CD4-positive, CD25-positive, alpha-beta regulatory T cell (primary cell): ENCODE measurements around the gene CNTNAP2. TPM values are rescaled to one million over a fixed set of nuclear protein-coding genes. Genes with fewer than 3 reads are reported as not detected.

Experiments
- ATAC-seq, 2 donors: fragments of 150-1000 bp; cut with Tn5 transposase; one replicate each; pipeline ENCODE4 v1.10.0; 2021; ENCODE audit warnings: low read depth in 2 of 2, moderate number of reproducible peaks in 2 of 2, moderate library complexity in 1 of 2
- DNase-seq, 3 donors: peaks; one replicate each; pipeline versions ENCODE4 v3.0.0 to v3.0.0-alpha.2; 2012 to 2022; ENCODE audit warnings: mixed read lengths in 1 of 3
- H3K27ac ChIP-seq: one replicate; pipeline ENCODE4 v1.7.0; 2013; ENCODE audit warnings: mild to moderate bottlenecking, low read length; ENCODE audit not compliant: insufficient read depth, poor library complexity, severe bottlenecking
- H3K27me3 ChIP-seq: one replicate; pipeline ENCODE4 v1.7.0; 2013; ENCODE audit warnings: low read length; ENCODE audit not compliant: control insufficient read depth, insufficient read depth
- H3K36me3 ChIP-seq: one replicate; pipeline ENCODE4 v1.7.0; 2013; ENCODE audit warnings: mild to moderate bottlenecking, low read length, moderate library complexity; ENCODE audit not compliant: control insufficient read depth, insufficient read depth
- H3K4me1 ChIP-seq: 2 replicates; pipeline ENCODE4 v1.7.0; 2013; ENCODE audit warnings: mild to moderate bottlenecking, low read length; ENCODE audit not compliant: insufficient read depth, control insufficient read depth, poor library complexity, severe bottlenecking
- H3K4me3 ChIP-seq: one replicate; pipeline ENCODE4 v1.7.0; 2013; ENCODE audit warnings: low read depth, mild to moderate bottlenecking, low read length, moderate library complexity
- H3K9me3 ChIP-seq, 2 experiments: 1 replicate in 1 of 2; 2 replicates in 1 of 2; pipeline ENCODE4 v1.7.0; 2013; ENCODE audit warnings: low read length in 2 of 2, mild to moderate bottlenecking in 1 of 2, moderate library complexity in 1 of 2; ENCODE audit not compliant: control insufficient read depth in 2 of 2
- H3K27ac Mint-ChIP-seq, 3 donors: one replicate each; pipeline ENCODE4 v1.8.0; 2020 to 2022; ENCODE audit warnings: mild to moderate bottlenecking in 3 of 3, mixed read lengths in 3 of 3, moderate library complexity in 2 of 3
- H3K27me3 Mint-ChIP-seq: one replicate; pipeline ENCODE4 v1.8.0; 2022; ENCODE audit warnings: mild to moderate bottlenecking, mixed read lengths
- H3K36me3 Mint-ChIP-seq: one replicate; pipeline ENCODE4 v1.8.0; 2020; ENCODE audit warnings: mixed read lengths
- H3K4me1 Mint-ChIP-seq, 4 donors: one replicate each; pipeline ENCODE4 v1.8.0; 2020 to 2022; ENCODE audit warnings: mixed read lengths in 4 of 4, mild to moderate bottlenecking in 1 of 4
- H3K4me3 Mint-ChIP-seq, 4 donors: one replicate each; pipeline ENCODE4 v1.8.0; 2020 to 2022; ENCODE audit warnings: mild to moderate bottlenecking in 4 of 4, mixed read lengths in 4 of 4, moderate library complexity in 3 of 4
- H3K9me3 Mint-ChIP-seq, 7 donors: one replicate each; pipeline ENCODE4 v1.8.0; 2020 to 2022; ENCODE audit warnings: mixed read lengths in 7 of 7, mild to moderate bottlenecking in 3 of 7, moderate library complexity in 2 of 7
- polyA plus RNA-seq, 4 donors: library from polyadenylated mRNA; unstranded; fragments of 300-500 nt; fragmentation: Illumina TruSeq; gene quantifications; one replicate each; pipeline ENCODE4 v1.2.3, GENCODE V29; 2021
- total RNA-seq: library from RNA; stranded (reverse); gene quantifications from one replicate; pipeline ENCODE4 v1.2.3, GENCODE V29; 2022

The CNTNAP2 gene
- total and polyA plus RNA-seq, 5 donors from 2014 or later, result 0.02 to 0.15 TPM; not detected in 3

- no peak for ATAC-seq
- Mint-ChIP-seq H3K27me3 (no peaks in the 10 kb centered on the region), H3K4me1 (no peaks in the 10 kb centered on the region), H3K27ac (no peak overlapping the region), H3K9me3 (peaks cover 2 to 18% (median 8%) of the 10 kb centered on the region in 7 donors), H3K4me3 (no peak overlapping the region), H3K36me3 (no peaks in the 10 kb centered on the region)
- Histone ChIP-seq H3K4me1 (no peaks in the 10 kb centered on the region), H3K9me3 (no peaks in the 10 kb centered on the region), H3K4me3 (no peak overlapping the region), H3K36me3 (no peaks in the 10 kb centered on the region), H3K27ac (no peak overlapping the region), H3K27me3 (no peaks in the 10 kb centered on the region)
- DNase-seq, result no peak
Measured at GRCh38 chr7:146656988-146657387, 540.4 kb downstream of the CNTNAP2 start.

- Mint-ChIP-seq H3K27ac (no peak overlapping the region), H3K36me3 (no peaks in the 10 kb centered on the region), H3K4me3 (no peak overlapping the region), H3K4me1 (no peaks in the 10 kb centered on the region), H3K9me3 (peaks cover 2 to 17% (median 6%) of the 10 kb centered on the region in 7 donors), H3K27me3 (no peaks in the 10 kb centered on the region)
- Histone ChIP-seq H3K4me1 (no peaks in the 10 kb centered on the region), H3K9me3 (no peaks in the 10 kb centered on the region), H3K4me3 (no peak overlapping the region), H3K36me3 (no peaks in the 10 kb centered on the region), H3K27me3 (no peaks in the 10 kb centered on the region), H3K27ac (no peak overlapping the region)
- ATAC-seq, result no peak
- DNase-seq, result no peak
Measured at GRCh38 chr7:146658604-146659003, 542.0 kb downstream of the CNTNAP2 start.

GRCh38 chr7:146659732-146660131 lies 543.1 kb downstream of the CNTNAP2 start:
- ATAC-seq, result no peak
- Histone ChIP-seq H3K9me3 (no peaks in the 10 kb centered on the region), H3K36me3 (no peaks in the 10 kb centered on the region), H3K27ac (no peak overlapping the region), H3K4me3 (no peak overlapping the region), H3K27me3 (no peaks in the 10 kb centered on the region), H3K4me1 (no peaks in the 10 kb centered on the region)
- H3K4me3 Mint-ChIP-seq, result no peak overlapping the region
- H3K4me1 Mint-ChIP-seq, result no peaks in the 10 kb centered on the region
- H3K36me3 Mint-ChIP-seq, result no peaks in the 10 kb centered on the region
- peaks cover 2 to 17% (median 5%) of the 10 kb centered on the region in 7 donors for H3K9me3 Mint-ChIP-seq
- H3K27me3 Mint-ChIP-seq, result no peaks in the 10 kb centered on the region
- no peak for DNase-seq
- no peak overlapping the region for H3K27ac Mint-ChIP-seq

- Histone ChIP-seq H3K27ac (no peak overlapping the region), H3K4me1 (no peaks in the 10 kb centered on the region), H3K4me3 (no peak overlapping the region), H3K27me3 (no peaks in the 10 kb centered on the region), H3K9me3 (no peaks in the 10 kb centered on the region), H3K36me3 (no peaks in the 10 kb centered on the region)
- H3K36me3 Mint-ChIP-seq, result no peaks in the 10 kb centered on the region
- ATAC-seq (no peak), DNase-seq (no peak)
- no peaks in the 10 kb centered on the region for H3K27me3 Mint-ChIP-seq
- H3K27ac Mint-ChIP-seq, result no peak overlapping the region
- no peaks in the 10 kb centered on the region for H3K4me1 Mint-ChIP-seq
- peaks cover 2 to 14% (median 5%) of the 10 kb centered on the region in 7 donors for H3K9me3 Mint-ChIP-seq
- H3K4me3 Mint-ChIP-seq, result no peak overlapping the region
Measured at GRCh38 chr7:146660839-146661238, 544.2 kb downstream of the CNTNAP2 start.

- no peak overlapping the region for H3K27ac Mint-ChIP-seq
- no peaks in the 10 kb centered on the region for H3K9me3 ChIP-seq
- no peak overlapping the region for H3K4me3 Mint-ChIP-seq
- H3K27me3 ChIP-seq, result no peaks in the 10 kb centered on the region
- H3K27ac ChIP-seq, result no peak overlapping the region
- no peaks in the 10 kb centered on the region for H3K4me1 ChIP-seq
- ATAC-seq (no peak), DNase-seq (no peak)
- H3K27me3 Mint-ChIP-seq, result no peaks in the 10 kb centered on the region
- peaks cover 2 to 19% (median 7%) of the 10 kb centered on the region in 7 donors for H3K9me3 Mint-ChIP-seq
- no peaks in the 10 kb centered on the region for H3K4me1 Mint-ChIP-seq
- H3K36me3 Mint-ChIP-seq, result no peaks in the 10 kb centered on the region
- H3K4me3 ChIP-seq, result no peak overlapping the region
- H3K36me3 ChIP-seq, result no peaks in the 10 kb centered on the region
Measured at GRCh38 chr7:146661435-146661834, 544.8 kb downstream of the CNTNAP2 start.

- H3K4me1 Mint-ChIP-seq, result no peaks in the 10 kb centered on the region
- H3K4me3 Mint-ChIP-seq, result no peak overlapping the region
- no peaks in the 10 kb centered on the region for H3K36me3 ChIP-seq
- no peaks in the 10 kb centered on the region for H3K27me3 ChIP-seq
- peaks cover 2 to 24% (median 8%) of the 10 kb centered on the region in 7 donors for H3K9me3 Mint-ChIP-seq
- no peaks in the 10 kb centered on the region for H3K27me3 Mint-ChIP-seq
- H3K36me3 Mint-ChIP-seq, result no peaks in the 10 kb centered on the region
- DNase-seq (no peak), ATAC-seq (no peak)
- no peaks in the 10 kb centered on the region for H3K9me3 ChIP-seq
- no peak overlapping the region for H3K27ac ChIP-seq
- no peak overlapping the region for H3K27ac Mint-ChIP-seq
- no peak overlapping the region for H3K4me3 ChIP-seq
- no peaks in the 10 kb centered on the region for H3K4me1 ChIP-seq
Measured at GRCh38 chr7:146661929-146662328, 545.3 kb downstream of the CNTNAP2 start.

GRCh38 chr7:146665023-146665422 lies 548.4 kb downstream of the CNTNAP2 start:
- Histone ChIP-seq H3K4me1 (no peaks in the 10 kb centered on the region), H3K4me3 (no peak overlapping the region), H3K9me3 (no peaks in the 10 kb centered on the region), H3K27ac (no peak overlapping the region), H3K36me3 (no peaks in the 10 kb centered on the region), H3K27me3 (no peaks in the 10 kb centered on the region)
- Mint-ChIP-seq H3K4me1 (no peaks in the 10 kb centered on the region), H3K4me3 (no peak overlapping the region), H3K9me3 (peaks cover 2 to 32% (median 8%) of the 10 kb centered on the region in 7 donors), H3K27me3 (no peaks in the 10 kb centered on the region), H3K36me3 (no peaks in the 10 kb centered on the region), H3K27ac (no peak overlapping the region)
- no peak for ATAC-seq
- no peak for DNase-seq

- Histone ChIP-seq H3K27me3 (no peaks in the 10 kb centered on the region), H3K4me3 (no peak overlapping the region), H3K27ac (no peak overlapping the region), H3K36me3 (no peaks in the 10 kb centered on the region), H3K4me1 (no peaks in the 10 kb centered on the region), H3K9me3 (no peaks in the 10 kb centered on the region)
- no peaks in the 10 kb centered on the region for H3K36me3 Mint-ChIP-seq
- no peaks in the 10 kb centered on the region for H3K4me1 Mint-ChIP-seq
- ATAC-seq (no peak), DNase-seq (no peak)
- H3K9me3 Mint-ChIP-seq, result peaks cover 4 to 33% (median 9%) of the 10 kb centered on the region in 7 donors
- H3K4me3 Mint-ChIP-seq, result no peak overlapping the region
- no peak overlapping the region for H3K27ac Mint-ChIP-seq
- H3K27me3 Mint-ChIP-seq, result no peaks in the 10 kb centered on the region
Measured at GRCh38 chr7:146670532-146670931, 553.9 kb downstream of the CNTNAP2 start.
